ENCODE data around the gene INPP5A.

INPP5A gene

GRCh38 chr10:132628966-132629900 lies 91.6 kb downstream of the INPP5A start:
- no peak for DNase-seq (ENCODE audit: low read depth)

DNA sequence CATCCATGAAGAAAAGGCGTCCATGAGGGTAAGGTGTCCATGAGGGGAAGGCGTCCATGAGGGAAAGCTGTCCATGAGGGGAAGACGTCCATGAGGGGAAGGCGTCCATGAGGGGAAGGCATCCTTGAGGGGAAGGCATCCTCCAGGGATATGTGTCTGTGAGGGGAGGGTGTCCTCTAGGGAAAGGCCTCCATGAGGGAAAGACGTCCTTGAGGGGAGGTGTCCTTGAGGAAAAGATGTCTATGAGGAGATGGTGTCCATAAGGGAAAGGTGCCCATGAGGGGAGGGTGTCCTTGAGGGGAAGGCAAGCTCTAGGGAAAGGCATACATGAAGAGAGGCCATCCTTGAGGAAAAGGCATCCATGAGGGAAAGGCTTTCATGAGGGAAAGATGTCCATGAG lies 92.6 kb downstream of the INPP5A start:
- DNase-seq (ENCODE audit: low read depth), result no peak

DNA sequence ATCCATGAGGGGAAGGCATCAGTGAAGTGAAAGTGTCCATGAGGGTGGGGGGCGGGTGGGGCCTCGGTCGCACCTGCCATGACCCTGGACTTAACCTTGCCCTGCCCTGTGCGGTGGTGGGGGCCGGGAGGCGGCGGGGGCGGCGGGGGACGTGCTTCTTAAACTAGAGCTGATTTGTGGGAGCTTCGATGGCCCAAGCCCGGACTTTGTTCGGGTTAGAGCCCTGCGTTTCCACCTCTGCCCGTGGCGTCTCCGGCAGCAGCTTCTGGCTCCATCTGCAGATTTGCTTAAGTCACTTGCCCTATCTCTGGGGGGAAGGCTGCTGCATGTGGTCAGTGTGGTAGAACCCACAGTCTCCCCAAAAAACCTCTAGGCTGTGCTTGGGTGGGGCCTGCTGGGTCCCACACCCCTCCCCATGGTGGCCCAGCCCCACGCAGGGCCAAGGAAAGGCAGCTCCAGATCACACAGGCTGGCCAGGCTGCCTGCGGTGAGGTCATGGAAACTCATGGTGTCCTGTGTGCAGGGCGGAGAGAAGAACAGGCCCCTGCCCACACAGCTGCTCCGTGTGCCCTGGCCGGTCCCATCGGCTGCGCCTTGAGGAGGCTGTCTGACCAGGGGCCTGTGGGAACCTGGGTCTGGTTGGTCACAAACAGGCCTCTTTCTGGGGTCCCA lies 93.2 kb downstream of the INPP5A start:
- DNase-seq (ENCODE audit: low read depth), result no peak

GRCh38 chr10:132631338-132631735 lies 93.8 kb downstream of the INPP5A start:
- DNase-seq (ENCODE audit: low read depth), result no peak

GRCh38 chr10:132632091-132632561 lies 94.5 kb downstream of the INPP5A start:
- no peak for DNase-seq (ENCODE audit: low read depth)

DNA sequence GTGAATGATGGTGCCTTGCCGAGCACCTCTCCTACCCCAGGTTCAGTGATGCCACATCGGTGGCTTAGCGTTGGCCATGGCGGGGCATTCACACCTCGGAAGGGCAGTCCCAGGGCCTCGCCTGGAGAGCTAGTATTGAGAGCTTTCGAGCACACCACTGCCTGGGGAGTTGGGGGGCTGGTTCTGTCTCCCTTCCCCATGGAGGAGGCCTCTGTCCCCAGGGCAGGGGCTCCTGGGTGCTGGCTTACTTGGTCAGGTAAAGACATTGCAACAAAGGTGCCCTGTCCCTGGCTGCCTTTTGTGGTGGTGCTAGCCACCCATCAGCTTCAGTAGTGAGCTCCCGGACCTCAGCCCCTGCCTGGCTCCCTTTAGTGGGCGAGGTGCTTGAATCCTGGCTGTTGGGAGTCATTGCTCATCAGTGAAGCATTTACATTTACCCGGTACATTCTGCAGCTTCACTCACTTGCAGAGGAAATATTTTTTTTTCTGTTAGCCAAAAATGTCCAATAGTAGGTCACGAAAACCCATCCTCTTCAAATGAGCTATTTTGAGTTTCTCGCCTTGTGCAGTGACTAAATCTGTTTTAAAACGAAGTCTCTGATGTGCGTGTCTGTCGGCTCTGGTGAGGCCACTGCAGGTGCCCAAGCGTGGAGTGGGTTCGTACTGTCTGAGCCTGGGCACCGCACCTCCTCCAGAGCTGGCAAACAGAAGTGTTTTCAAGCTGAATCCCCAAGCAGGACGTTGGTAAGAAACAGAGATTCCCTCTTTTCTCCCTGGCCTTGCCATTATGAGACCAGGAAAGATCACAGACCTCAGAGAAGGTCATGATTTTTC lies 95.5 kb downstream of the INPP5A start:
- no peak for DNase-seq (ENCODE audit: low read depth)

- DNase-seq (ENCODE audit: low read depth), result no peak
These were observed 96.8 kb downstream of the INPP5A start for GRCh38 chr10:132634241-132634946.

GRCh38 chr10:132634947-132635271 lies 97.3 kb downstream of the INPP5A start:
- DNase-seq (ENCODE audit: low read depth), result no peak

DNA sequence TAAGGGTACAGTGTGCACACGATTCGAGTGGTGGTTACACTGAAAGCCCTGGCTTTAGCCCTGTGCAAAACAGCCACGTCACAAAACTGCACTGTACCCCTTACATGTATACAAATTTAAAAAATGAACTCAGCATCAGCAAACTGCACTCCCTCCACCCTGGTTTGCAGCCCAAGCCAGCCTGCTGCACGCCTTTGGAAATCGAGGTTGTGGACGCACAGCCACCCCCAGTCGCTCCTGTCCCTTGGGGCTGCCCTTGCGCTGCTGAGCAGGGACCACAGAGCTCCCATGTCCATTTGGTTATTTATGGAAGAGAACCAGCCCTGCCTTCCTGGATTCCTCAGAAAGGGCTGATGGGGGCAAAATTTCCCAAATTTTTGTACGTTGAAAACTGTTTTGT lies 98.8 kb downstream of the INPP5A start:
- DNase-seq (ENCODE audit: low read depth), result no peak

GRCh38 chr10:132637477-132638129 lies 100.0 kb downstream of the INPP5A start:
- DNase-seq (ENCODE audit: low read depth), result no peak

DNA sequence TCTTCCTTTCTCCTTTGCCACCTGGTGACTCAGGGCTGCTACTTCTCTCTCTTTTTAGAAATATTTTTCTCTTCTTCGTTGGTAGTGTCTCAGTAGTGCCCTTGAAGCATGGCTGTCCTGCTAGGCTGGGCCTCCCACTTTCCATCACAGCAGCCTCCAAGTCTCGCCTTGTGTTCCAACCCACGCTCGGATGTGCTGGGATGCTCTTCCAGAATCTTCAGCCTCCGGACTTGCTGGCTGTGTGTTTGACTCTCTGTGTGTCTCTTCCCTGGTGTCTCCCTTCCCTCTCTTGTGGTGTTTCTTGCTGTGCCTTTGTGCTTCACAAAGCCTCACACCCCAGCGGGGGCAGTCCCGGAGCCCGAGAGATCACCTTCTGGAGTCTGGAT lies 100.5 kb downstream of the INPP5A start:
- DNase-seq (ENCODE audit: low read depth), result no peak

GRCh38 chr10:132639470-132639869 lies 101.9 kb downstream of the INPP5A start:
- DNase-seq (ENCODE audit: low read depth), result no peak

GRCh38 chr10:132640326-132641125 lies 102.9 kb downstream of the INPP5A start:
- DNase-seq (ENCODE audit: low read depth), result no peak

DNA sequence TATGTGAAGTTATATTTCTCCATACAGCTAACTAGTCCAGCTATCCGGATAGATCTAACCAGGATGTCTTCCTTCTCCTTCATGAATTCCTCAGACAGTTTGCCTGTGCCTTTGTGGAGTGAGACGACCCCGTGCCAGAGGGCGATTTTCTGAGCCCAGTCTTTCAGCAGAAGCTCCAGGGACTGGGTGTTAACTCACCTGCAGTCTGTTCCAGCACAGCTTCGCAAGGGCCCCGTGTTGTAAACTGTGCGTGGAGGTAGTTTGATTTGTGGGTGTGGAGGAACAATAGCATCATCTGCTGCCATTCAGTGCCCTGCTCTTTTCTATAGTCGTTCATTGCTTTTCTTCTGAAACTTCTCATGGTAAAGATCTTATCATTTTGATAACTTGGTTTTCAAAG lies 103.8 kb downstream of the INPP5A start:
- no peak for DNase-seq (ENCODE audit: low read depth)

DNA sequence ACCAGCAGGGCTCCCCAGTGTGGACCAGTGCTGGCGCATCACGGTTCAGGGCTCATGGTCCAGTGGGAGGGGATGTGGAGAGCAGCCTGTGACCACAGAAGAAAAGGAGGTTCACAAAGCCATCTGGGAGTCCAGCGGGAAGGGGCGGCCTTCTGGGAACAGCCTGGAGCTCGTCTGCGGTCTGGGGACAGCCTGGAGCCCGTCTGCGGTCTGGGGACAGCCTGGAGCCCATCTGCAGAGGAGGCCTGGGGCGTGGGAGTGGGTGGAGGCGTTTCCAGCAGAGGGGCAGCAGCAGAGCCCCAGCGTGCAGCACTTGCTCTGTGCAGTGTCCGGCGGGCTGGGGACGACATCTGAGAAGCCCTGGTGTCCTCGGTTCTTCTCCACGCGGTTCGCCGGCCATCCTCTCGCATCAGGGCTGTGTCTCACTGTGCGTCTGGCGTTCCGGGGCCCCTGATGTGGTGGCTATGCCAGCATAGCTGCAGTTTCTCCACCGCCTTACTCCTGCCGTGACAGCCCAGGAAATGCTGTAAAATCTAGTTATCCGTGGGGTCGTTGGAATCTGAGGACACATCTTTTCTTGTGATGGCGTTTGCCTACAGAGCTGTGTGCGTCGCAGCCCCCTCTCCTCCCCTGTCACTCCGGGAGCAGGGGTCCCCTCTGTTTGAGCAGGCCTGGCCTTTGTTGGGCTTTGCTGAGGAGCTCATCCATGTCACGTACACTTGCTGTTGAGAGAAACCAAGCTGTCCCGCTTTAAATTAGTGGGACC lies 104.6 kb downstream of the INPP5A start:
- no peak for DNase-seq (ENCODE audit: low read depth)

- no peak for DNase-seq (ENCODE audit: low read depth)
These were observed 105.1 kb downstream of the INPP5A start for GRCh38 chr10:132642732-132643008.

GRCh38 chr10:132643709-132644526 lies 106.3 kb downstream of the INPP5A start:
- DNase-seq (ENCODE audit: low read depth), result no peak

- DNase-seq (ENCODE audit: low read depth), result no peak
These were observed 107.1 kb downstream of the INPP5A start for GRCh38 chr10:132644527-132645246.

DNA sequence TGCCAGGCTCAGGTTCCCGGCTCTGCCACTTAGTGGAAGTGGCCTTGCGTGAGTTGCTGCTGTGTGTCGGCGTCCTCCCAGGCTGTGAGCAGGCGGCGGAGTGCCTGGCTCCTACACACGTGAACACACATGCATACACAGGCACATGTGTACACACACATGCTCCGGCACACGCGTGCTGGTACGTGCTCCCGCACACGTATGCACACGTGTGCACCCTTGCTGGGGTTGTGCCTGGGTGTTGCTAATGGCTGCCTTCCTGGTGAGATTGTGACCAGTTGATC lies 107.6 kb downstream of the INPP5A start:
- no peak for DNase-seq (ENCODE audit: low read depth)

Data from stimulated activated CD8-positive, alpha-beta memory T cell treated with anti-CD3 and anti-CD28 coated beads, Interleukin-12 subunit alpha, Interleukin-12 subunit beta, amount 100 ng/mL, for 4 hours (primary cell).